HepG2 (cell line): ENCODE measurements around the gene EEA1. TPM values are rescaled to one million over a fixed set of nuclear protein-coding genes. Genes with fewer than 3 reads are reported as not detected.

Experiments
- ARNT2 ChIP-seq: sonication (generic); formaldehyde crosslinking; IDR thresholded peaks from 2 replicates; pipeline ENCODE4 v1.8.0; 2022; ENCODE audit warnings: mild to moderate bottlenecking, low read depth, missing genetic modification reagents, moderate library complexity
- NR2F6 ChIP-seq, 2 experiments: IDR thresholded peaks; 2 replicates each; pipeline ENCODE4 v1.6.1; 2016; ENCODE audit warnings: antibody characterized with exemption in 1 of 2, mild to moderate bottlenecking in 1 of 2
- SP4 ChIP-seq: sonication (generic); formaldehyde crosslinking; IDR thresholded peaks from 2 replicates; pipeline ENCODE4 v1.8.1; 2023; ENCODE audit warnings: mild to moderate bottlenecking, missing genetic modification reagents
- ZNF589 ChIP-seq: sonication (generic); formaldehyde crosslinking; conservative IDR thresholded peaks from 2 replicates; pipeline ENCODE4 v1.8.0; 2022; ENCODE audit warnings: mild to moderate bottlenecking, moderate library complexity, missing genetic modification reagents
- polyA plus RNA-seq, 8 experiments: library from polyadenylated mRNA; depleted of rRNA in 3 of 8; stranded (reverse) in 7 of 8; unstranded in 1 of 8; fragments of >200 nt; fragmentation: Illumina TruSeq in 4 of 8; extraction: Trizol in 4 of 8; gene quantifications; 2 replicates each; pipeline versions ENCODE4 v1.2.1 to v1.2.3, GENCODE V29; 2011 to 2016; ENCODE audit warnings: low read depth in 4 of 8, missing spikeins in 1 of 8, mixed read lengths in 1 of 8; ENCODE audit not compliant: insufficient read depth in 1 of 8
- total RNA-seq, 5 experiments: library from RNA; depleted of rRNA; stranded (reverse); fragments of >200 nt; fragmentation: Illumina TruSeq; extraction: Trizol; gene quantifications; 2 replicates each; pipeline ENCODE4 v1.2.3, GENCODE V29; 2016; ENCODE audit warnings: low read depth in 1 of 5
- TF ChIP-seq, protein P1 (sequence below), 2 experiments: fragments of 450-650 bp in 1 of 2; sonication (generic) in 1 of 2; formaldehyde crosslinking in 1 of 2; IDR thresholded peaks; 2 replicates each; pipeline versions ENCODE4 v1.6.1 to v1.8.0; 2016 to 2022; ENCODE audit warnings: antibody characterized with exemption in 1 of 2, mild to moderate bottlenecking in 1 of 2, missing genetic modification reagents in 1 of 2
- TF ChIP-seq, protein P2 (sequence below): sonication (generic); formaldehyde crosslinking; conservative IDR thresholded peaks from 2 replicates; pipeline ENCODE4 v1.8.0; 2022; ENCODE audit warnings: low read depth, missing genetic modification reagents
- TF ChIP-seq, protein P3 (sequence below): IDR thresholded peaks from 2 replicates; pipeline ENCODE4 v1.6.1; 2012; ENCODE audit warnings: low read depth, low read length, improper control_type of control experiment

EEA1 gene
- total and polyA plus RNA-seq, 2 of the 13 experiments (the other 11 are each of a cell fraction or from before 2014, with no cell fraction given): 5.0 to 19.3 TPM

DNA sequence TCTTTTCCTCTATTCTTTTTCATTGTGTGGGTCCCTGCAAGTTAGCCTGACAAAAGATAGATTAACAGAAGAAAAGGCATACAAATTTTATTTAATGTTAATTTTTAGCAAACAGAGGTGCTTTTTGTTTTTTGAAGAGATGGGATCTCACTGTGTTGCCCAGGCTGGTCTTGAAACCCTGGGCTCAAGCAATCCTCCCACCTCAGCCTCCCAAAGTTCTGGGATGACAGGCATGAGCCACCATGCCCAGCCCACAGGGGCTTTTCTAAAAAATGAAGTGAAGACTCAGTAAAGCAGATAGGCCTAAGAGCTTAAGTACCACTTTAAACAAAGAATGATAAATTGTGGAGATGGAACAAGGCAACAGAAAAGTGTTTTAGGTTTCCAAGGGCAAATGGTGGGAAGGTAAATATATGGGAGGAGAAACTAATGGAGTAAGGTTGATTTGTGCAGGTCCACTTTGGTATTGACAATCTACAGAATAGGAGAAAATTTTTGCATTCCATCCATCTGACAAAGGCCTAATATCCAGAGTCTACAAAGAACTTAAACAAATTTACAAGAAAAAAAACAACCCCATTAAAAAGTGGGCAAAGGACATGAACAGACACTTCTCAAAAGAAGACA is 18.6 kb upstream of the EEA1 start (continued):
- TF ChIP-seq, protein P1, sequence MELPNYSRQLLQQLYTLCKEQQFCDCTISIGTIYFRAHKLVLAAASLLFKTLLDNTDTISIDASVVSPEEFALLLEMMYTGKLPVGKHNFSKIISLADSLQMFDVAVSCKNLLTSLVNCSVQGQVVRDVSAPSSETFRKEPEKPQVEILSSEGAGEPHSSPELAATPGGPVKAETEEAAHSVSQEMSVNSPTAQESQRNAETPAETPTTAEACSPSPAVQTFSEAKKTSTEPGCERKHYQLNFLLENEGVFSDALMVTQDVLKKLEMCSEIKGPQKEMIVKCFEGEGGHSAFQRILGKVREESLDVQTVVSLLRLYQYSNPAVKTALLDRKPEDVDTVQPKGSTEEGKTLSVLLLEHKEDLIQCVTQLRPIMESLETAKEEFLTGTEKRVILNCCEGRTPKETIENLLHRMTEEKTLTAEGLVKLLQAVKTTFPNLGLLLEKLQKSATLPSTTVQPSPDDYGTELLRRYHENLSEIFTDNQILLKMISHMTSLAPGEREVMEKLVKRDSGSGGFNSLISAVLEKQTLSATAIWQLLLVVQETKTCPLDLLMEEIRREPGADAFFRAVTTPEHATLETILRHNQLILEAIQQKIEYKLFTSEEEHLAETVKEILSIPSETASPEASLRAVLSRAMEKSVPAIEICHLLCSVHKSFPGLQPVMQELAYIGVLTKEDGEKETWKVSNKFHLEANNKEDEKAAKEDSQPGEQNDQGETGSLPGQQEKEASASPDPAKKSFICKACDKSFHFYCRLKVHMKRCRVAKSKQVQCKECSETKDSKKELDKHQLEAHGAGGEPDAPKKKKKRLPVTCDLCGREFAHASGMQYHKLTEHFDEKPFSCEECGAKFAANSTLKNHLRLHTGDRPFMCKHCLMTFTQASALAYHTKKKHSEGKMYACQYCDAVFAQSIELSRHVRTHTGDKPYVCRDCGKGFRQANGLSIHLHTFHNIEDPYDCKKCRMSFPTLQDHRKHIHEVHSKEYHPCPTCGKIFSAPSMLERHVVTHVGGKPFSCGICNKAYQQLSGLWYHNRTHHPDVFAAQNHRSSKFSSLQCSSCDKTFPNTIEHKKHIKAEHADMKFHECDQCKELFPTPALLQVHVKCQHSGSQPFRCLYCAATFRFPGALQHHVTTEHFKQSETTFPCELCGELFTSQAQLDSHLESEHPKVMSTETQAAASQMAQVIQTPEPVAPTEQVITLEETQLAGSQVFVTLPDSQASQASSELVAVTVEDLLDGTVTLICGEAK (IDR thresholded peaks at IDR 0.05): no peak
- TF ChIP-seq, protein P1 (CRISPR knock-in tag; IDR thresholded peaks at IDR 0.05): no peak
- TF ChIP-seq ZNF589 (CRISPR knock-in tag) (no peak), NR2F6 (IDR thresholded peaks at IDR 0.05) (no peak), NR2F6 (CRISPR knock-in tag; IDR thresholded peaks at IDR 0.05) (0 out of 2 replicates have a peak, but pooled peaks have one; percentile 28), ARNT2 (CRISPR knock-in tag) (no peak), SP4 (no peak)
- TF ChIP-seq, protein P2, sequence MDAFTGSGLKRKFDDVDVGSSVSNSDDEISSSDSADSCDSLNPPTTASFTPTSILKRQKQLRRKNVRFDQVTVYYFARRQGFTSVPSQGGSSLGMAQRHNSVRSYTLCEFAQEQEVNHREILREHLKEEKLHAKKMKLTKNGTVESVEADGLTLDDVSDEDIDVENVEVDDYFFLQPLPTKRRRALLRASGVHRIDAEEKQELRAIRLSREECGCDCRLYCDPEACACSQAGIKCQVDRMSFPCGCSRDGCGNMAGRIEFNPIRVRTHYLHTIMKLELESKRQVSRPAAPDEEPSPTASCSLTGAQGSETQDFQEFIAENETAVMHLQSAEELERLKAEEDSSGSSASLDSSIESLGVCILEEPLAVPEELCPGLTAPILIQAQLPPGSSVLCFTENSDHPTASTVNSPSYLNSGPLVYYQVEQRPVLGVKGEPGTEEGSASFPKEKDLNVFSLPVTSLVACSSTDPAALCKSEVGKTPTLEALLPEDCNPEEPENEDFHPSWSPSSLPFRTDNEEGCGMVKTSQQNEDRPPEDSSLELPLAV (CRISPR knock-in tag): no peak
- TF ChIP-seq, protein P3, sequence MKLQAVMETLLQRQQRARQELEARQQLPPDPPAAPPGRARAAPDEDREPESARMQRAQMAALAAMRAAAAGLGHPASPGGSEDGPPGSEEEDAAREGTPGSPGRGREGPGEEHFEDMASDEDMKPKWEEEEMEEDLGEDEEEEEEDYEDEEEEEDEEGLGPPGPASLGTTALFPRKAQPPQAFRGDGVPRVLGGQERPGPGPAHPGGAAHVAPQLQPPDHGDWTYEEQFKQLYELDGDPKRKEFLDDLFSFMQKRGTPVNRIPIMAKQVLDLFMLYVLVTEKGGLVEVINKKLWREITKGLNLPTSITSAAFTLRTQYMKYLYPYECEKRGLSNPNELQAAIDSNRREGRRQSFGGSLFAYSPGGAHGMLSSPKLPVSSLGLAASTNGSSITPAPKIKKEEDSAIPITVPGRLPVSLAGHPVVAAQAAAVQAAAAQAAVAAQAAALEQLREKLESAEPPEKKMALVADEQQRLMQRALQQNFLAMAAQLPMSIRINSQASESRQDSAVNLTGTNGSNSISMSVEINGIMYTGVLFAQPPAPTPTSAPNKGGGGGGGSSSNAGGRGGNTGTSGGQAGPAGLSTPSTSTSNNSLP: no peak
